ENCODE data around the gene CCDC14.
"Not testable (repeated sequence)": the region's sequence is repeated elsewhere in the genome, so short reads cannot be mapped to it uniquely, and the experiment has no call there.

Gene CCDC14, protein sequence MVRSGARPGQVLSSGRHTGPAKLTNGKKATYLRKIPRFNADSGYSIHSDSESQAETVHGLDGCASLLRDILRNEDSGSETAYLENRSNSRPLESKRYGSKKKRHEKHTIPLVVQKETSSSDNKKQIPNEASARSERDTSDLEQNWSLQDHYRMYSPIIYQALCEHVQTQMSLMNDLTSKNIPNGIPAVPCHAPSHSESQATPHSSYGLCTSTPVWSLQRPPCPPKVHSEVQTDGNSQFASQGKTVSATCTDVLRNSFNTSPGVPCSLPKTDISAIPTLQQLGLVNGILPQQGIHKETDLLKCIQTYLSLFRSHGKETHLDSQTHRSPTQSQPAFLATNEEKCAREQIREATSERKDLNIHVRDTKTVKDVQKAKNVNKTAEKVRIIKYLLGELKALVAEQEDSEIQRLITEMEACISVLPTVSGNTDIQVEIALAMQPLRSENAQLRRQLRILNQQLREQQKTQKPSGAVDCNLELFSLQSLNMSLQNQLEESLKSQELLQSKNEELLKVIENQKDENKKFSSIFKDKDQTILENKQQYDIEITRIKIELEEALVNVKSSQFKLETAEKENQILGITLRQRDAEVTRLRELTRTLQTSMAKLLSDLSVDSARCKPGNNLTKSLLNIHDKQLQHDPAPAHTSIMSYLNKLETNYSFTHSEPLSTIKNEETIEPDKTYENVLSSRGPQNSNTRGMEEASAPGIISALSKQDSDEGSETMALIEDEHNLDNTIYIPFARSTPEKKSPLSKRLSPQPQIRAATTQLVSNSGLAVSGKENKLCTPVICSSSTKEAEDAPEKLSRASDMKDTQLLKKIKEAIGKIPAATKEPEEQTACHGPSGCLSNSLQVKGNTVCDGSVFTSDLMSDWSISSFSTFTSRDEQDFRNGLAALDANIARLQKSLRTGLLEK
- long read RNA-seq, full-length matches to known transcripts = 6 of 85 reads
- long read RNA-seq, partial matches to known transcripts = 13 of 85 reads
- long read RNA-seq, other reads (novel, unspliced or antisense) = 66 of 85 reads

DNA sequence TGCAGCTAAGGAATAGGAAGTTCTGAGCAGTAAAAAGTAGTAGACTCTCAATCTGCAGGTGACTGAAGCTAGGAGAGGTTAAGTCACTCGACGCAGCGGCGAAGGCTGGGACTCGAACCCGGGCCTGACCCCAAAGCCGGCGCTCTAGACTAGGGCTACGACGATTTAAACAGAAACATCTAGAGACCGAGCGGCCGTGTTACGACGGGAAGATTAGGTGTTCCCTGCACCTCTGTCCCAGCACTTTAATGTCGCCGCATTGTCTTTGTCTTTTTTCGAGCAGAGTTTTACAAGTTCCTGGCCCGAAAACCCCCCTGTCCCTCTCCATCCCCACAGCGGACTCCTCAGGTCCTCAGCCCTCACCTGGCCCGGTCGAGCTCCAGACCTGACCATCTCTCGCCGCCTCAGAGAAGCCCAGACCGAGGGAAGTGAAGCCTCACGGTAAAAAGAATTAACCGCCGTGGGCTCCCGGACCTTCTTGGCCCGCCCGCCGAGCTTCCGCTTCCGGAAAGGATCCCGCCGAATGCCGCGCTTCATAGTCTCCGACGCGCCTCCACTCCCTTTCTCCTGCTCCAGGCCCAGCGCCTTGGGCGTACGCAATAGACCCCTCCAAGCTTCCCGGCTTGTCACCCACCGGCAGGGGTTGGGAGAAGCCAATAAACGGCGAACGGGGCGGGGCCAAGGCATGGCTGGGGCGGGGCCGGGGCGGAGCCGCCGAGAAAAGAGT, at the start of gene CCDC14:
Gene CCDC14, minus strand, starts transcription at position 449 of the 727 bp plus-strand sequence. Its CDS starts 56 bp downstream, at position 393.
- TF ChIP-seq GABPA (IDR thresholded peaks at IDR 0.05; ENCODE audit: low read depth) (peak; percentile 91), POLR2AphosphoS5 (IDR thresholded peaks at IDR 0.05; ENCODE audit: low read depth) (peak; percentile 88), SPI1 (IDR thresholded peaks at IDR 0.05; ENCODE audit: borderline replicate concordance, low read depth) (peak; percentile 11; the same call in 1 of the 2 replicates)
- TF ChIP-seq, protein P1, sequence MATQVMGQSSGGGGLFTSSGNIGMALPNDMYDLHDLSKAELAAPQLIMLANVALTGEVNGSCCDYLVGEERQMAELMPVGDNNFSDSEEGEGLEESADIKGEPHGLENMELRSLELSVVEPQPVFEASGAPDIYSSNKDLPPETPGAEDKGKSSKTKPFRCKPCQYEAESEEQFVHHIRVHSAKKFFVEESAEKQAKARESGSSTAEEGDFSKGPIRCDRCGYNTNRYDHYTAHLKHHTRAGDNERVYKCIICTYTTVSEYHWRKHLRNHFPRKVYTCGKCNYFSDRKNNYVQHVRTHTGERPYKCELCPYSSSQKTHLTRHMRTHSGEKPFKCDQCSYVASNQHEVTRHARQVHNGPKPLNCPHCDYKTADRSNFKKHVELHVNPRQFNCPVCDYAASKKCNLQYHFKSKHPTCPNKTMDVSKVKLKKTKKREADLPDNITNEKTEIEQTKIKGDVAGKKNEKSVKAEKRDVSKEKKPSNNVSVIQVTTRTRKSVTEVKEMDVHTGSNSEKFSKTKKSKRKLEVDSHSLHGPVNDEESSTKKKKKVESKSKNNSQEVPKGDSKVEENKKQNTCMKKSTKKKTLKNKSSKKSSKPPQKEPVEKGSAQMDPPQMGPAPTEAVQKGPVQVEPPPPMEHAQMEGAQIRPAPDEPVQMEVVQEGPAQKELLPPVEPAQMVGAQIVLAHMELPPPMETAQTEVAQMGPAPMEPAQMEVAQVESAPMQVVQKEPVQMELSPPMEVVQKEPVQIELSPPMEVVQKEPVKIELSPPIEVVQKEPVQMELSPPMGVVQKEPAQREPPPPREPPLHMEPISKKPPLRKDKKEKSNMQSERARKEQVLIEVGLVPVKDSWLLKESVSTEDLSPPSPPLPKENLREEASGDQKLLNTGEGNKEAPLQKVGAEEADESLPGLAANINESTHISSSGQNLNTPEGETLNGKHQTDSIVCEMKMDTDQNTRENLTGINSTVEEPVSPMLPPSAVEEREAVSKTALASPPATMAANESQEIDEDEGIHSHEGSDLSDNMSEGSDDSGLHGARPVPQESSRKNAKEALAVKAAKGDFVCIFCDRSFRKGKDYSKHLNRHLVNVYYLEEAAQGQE (IDR thresholded peaks at IDR 0.05; ENCODE audit: insufficient replicate concordance, low read depth) = peak; percentile 49
- TF ChIP-seq, protein P2, sequence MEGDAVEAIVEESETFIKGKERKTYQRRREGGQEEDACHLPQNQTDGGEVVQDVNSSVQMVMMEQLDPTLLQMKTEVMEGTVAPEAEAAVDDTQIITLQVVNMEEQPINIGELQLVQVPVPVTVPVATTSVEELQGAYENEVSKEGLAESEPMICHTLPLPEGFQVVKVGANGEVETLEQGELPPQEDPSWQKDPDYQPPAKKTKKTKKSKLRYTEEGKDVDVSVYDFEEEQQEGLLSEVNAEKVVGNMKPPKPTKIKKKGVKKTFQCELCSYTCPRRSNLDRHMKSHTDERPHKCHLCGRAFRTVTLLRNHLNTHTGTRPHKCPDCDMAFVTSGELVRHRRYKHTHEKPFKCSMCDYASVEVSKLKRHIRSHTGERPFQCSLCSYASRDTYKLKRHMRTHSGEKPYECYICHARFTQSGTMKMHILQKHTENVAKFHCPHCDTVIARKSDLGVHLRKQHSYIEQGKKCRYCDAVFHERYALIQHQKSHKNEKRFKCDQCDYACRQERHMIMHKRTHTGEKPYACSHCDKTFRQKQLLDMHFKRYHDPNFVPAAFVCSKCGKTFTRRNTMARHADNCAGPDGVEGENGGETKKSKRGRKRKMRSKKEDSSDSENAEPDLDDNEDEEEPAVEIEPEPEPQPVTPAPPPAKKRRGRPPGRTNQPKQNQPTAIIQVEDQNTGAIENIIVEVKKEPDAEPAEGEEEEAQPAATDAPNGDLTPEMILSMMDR (IDR thresholded peaks at IDR 0.05; ENCODE audit: insufficient read depth, low read length) = no peak
- no peaks in the 10 kb centered on the region for H3K27me3 ChIP-seq (ENCODE audit: insufficient read depth, poor library complexity, severe bottlenecking)
- DNase-seq (ENCODE audit: low read depth in 1 of 2, low spot score in 1 of 2) = peak; percentile 70 to 92
- peak within 1 kb of the TSS; percentile 60 for H3K4me3 ChIP-seq (replicated peaks; ENCODE audit: insufficient read depth, low read length)
- H3K27ac ChIP-seq (replicated peaks) = peak within 1 kb of the TSS; percentile 83

DNA sequence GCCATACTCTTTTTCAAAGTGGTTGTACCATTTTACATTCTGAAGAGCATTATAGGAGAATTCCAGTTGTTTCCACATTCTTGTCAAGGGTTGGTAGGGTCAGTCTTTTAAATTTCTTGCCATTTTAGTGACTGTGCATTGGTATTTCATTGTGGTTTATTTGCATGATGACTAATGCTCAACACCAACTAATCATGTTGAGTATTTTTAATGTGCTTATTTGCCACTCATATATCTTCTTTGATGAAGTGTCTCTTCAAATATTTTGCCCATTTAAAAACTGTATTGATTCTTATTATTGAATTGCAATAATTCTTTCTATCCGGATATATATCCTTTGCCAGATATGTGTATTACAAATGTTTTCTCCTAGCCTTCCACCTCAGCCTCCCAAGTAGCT, 47.3 kb upstream of the CCDC14 start:
- DNase-seq (ENCODE audit: low read depth in 1 of 2, low spot score in 1 of 2); H3K4me3 ChIP-seq (replicated peaks; ENCODE audit: insufficient read depth, low read length); H3K27ac ChIP-seq (replicated peaks); H3K27me3 ChIP-seq (ENCODE audit: insufficient read depth, poor library complexity, severe bottlenecking): not testable (repeated sequence)

DNA sequence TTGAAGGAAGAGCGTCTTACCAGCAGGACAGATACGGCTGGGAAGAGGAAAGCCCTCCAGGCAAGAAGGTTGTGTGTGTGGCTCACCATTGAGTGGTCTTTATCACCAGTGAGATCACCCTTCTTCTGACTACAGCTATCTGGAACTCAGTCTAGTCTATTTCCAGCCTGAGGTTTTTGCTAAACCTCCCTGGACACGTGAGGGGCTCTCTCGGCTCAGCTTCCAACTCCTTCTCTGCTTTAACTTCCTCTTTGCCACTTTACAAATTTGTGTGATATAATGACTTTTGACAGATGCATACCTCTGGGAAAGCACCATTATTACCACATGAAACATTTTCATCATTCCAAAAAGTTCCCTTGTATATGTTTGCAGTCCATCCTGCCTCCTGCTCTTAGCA, 46.2 kb upstream of the CCDC14 start:
- no peak overlapping the region for H3K27ac ChIP-seq (replicated peaks)
- no peak overlapping the region for H3K4me3 ChIP-seq (replicated peaks; ENCODE audit: insufficient read depth, low read length)
- TF ChIP-seq, protein P2 (IDR thresholded peaks at IDR 0.05; ENCODE audit: insufficient read depth, low read length) = no peak
- TF ChIP-seq SPI1 (IDR thresholded peaks at IDR 0.05; ENCODE audit: borderline replicate concordance, low read depth) (no peak), GABPA (IDR thresholded peaks at IDR 0.05; ENCODE audit: low read depth) (no peak), POLR2AphosphoS5 (IDR thresholded peaks at IDR 0.05; ENCODE audit: low read depth) (no peak)
- TF ChIP-seq, protein P1 (IDR thresholded peaks at IDR 0.05; ENCODE audit: insufficient replicate concordance, low read depth) = no peak
- no peaks in the 10 kb centered on the region for H3K27me3 ChIP-seq (ENCODE audit: insufficient read depth, poor library complexity, severe bottlenecking)
- peak in 1 of 2 experiments; percentile 16 for DNase-seq (ENCODE audit: low read depth in 1 of 2, low spot score in 1 of 2)

DNA sequence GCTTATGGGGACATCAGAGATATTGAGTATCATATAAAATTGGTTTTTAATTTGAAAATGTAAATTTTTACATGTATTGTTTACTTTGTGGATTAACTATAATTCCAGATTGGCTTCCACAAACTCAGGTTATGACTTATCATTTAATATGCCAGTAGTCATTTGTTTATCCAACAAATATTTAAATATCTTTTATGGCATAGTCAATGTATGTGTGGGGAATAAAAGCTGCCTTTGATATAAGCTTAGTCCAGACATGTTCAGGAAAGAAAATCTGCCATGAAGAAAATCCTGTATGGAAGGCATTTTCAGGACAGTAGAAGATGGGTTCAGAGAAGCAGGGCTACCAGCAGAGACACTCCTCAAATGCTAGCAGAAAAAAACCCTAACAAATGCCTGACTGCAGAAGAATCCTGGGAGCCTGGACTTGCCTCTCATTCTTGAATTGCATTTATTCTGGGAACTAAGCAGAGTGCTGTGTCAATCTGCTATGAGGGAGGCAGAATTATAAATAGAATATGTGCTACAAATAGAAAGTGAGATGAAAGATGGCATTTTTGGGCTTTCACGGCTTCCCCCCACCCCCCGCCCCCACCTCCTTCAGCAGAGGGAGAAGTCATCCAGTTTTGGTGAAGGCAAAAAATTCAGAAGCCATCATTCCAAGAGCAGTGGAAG, 41.5 kb upstream of the CCDC14 start:
- not testable (repeated sequence) for H3K27ac ChIP-seq (replicated peaks); H3K27me3 ChIP-seq (ENCODE audit: insufficient read depth, poor library complexity, severe bottlenecking); DNase-seq (ENCODE audit: low read depth in 1 of 2, low spot score in 1 of 2); H3K4me3 ChIP-seq (replicated peaks; ENCODE audit: insufficient read depth, low read length)

DNA sequence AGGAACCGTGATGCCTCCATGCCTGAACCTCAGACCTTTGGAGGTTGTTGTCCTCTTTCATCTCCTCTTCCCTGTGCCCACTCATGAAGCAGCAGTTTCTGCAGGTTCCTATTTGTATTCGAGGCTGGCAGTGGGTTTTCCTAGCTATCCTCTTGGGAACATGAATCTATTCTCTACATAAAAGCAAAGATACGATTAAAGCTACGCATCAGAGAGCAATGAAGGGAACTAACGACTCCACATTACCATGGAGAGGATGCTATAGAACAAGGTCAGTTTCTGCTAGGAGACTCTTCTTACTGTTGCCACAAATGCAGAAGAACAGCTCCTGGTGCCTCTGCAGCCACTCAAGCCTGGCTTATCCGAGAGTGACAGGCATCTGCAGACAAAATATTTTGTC, 40.3 kb upstream of the CCDC14 start:
- H3K27me3 ChIP-seq (ENCODE audit: insufficient read depth, poor library complexity, severe bottlenecking); H3K4me3 ChIP-seq (replicated peaks; ENCODE audit: insufficient read depth, low read length); DNase-seq (ENCODE audit: low read depth in 1 of 2, low spot score in 1 of 2); H3K27ac ChIP-seq (replicated peaks): not testable (repeated sequence)
